Suprapubic skin (tissue), 4 donors: ENCODE measurements around the gene PRAME. TPM values are rescaled to one million over a fixed set of nuclear protein-coding genes. Genes with fewer than 3 reads are reported as not detected.

Source experiments
- DNase-seq, 2 donors: peaks; one replicate each; pipeline ENCODE4 v3.0.0-alpha.2; 2019; ENCODE audit warnings: low spot score in 2 of 2
- H3K27ac ChIP-seq: fragments of 200-600 bp; sonication (generic); one replicate; pipeline ENCODE4 v1.5.1; 2019
- H3K27me3 ChIP-seq: fragments of 200-600 bp; sonication (generic); one replicate; pipeline ENCODE4 v1.5.1; 2019
- H3K36me3 ChIP-seq: fragments of 200-600 bp; sonication (generic); one replicate; pipeline ENCODE4 v1.5.1; 2019
- H3K4me1 ChIP-seq: fragments of 200-600 bp; sonication (generic); one replicate; pipeline ENCODE4 v1.5.1; 2019
- H3K4me3 ChIP-seq: fragments of 200-600 bp; sonication (generic); one replicate; pipeline ENCODE4 v1.5.1; 2019; ENCODE audit warnings: mild to moderate bottlenecking
- H3K9me3 ChIP-seq: fragments of 200-600 bp; sonication (generic); one replicate; pipeline ENCODE4 v1.5.1; 2019
- CTCF ChIP-seq, 2 donors: fragments of 200-600 bp in 1 of 2; fragments of 450-650 bp in 1 of 2; sonication (generic) in 1 of 2; IDR thresholded peaks; one replicate each; pipeline ENCODE4 v1.5.1; 2016 to 2019; ENCODE audit warnings: antibody characterized with exemption in 2 of 2, mild to moderate bottlenecking in 1 of 2, moderate library complexity in 1 of 2
- EP300 ChIP-seq: sonication (generic); formaldehyde crosslinking; IDR thresholded peaks from one replicate; pipeline ENCODE4 v1.6.1; 2017; ENCODE audit warnings: antibody characterized with exemption
- POLR2A ChIP-seq, 2 donors: fragments of 450-650 bp; IDR thresholded peaks; one replicate each; pipeline ENCODE4 v1.6.1; 2017; ENCODE audit warnings: antibody characterized with exemption in 2 of 2, mild to moderate bottlenecking in 2 of 2, moderate library complexity in 2 of 2
- POLR2AphosphoS5 ChIP-seq, 3 donors: sonication (generic); formaldehyde crosslinking; IDR thresholded peaks; one replicate each; pipeline ENCODE4 v1.6.1; 2017; ENCODE audit warnings: antibody characterized with exemption in 3 of 3
- WGBS: methylation state at CpG from one replicate; pipeline ENCODE4 v1.1.5; 2018; 5-methylcytosine and 5-hydroxymethylcytosine counted together
- total RNA-seq, 4 donors: library from RNA; depleted of rRNA; stranded (reverse); fragments of >200 nt; gene quantifications; one replicate each; pipeline ENCODE4 v1.1.0, GENCODE V29; 2016

Gene PRAME
- total RNA-seq, 4 donors from 2014 or later = not detected

GRCh38 chr22:22591348-22592299 is 32.6 kb upstream of the PRAME start:
- no peak for DNase-seq
- Histone ChIP-seq H3K36me3 (no peaks in the 10 kb centered on the region), H3K4me1 (no peaks in the 10 kb centered on the region), H3K9me3 (no peaks in the 10 kb centered on the region), H3K27ac (no peak overlapping the region), H3K27me3 (peaks cover 36% of the 10 kb centered on the region), H3K4me3 (no peak overlapping the region)
- 64% methylated on average over 8 of the region's 8 CpGs for WGBS
- no peak for TF ChIP-seq POLR2AphosphoS5 (IDR thresholded peaks at IDR 0.05)
- TF ChIP-seq EP300 = no peak
- no peak for TF ChIP-seq CTCF (IDR thresholded peaks at IDR 0.05)
- no peak for TF ChIP-seq POLR2A (IDR thresholded peaks at IDR 0.05)

- TF ChIP-seq EP300 (no peak), POLR2A (IDR thresholded peaks at IDR 0.05) (no peak), CTCF (IDR thresholded peaks at IDR 0.05) (no peak), POLR2AphosphoS5 (IDR thresholded peaks at IDR 0.05) (no peak)
- 88% methylated on average over 8 of the region's 8 CpGs for WGBS
- H3K27ac ChIP-seq = no peak overlapping the region
- H3K4me1 ChIP-seq = no peaks in the 10 kb centered on the region
- peaks cover 43% of the 10 kb centered on the region for H3K27me3 ChIP-seq
- no peaks in the 10 kb centered on the region for H3K36me3 ChIP-seq
- no peaks in the 10 kb centered on the region for H3K9me3 ChIP-seq
- DNase-seq = no peak
- H3K4me3 ChIP-seq = no peak overlapping the region
Measured at GRCh38 chr22:22590136-22590891, 31.2 kb upstream of the PRAME start.

GRCh38 chr22:22588485-22589164 is 29.6 kb upstream of the PRAME start:
- Histone ChIP-seq H3K27me3 (peaks cover 54% of the 10 kb centered on the region), H3K9me3 (no peaks in the 10 kb centered on the region), H3K4me3 (no peak overlapping the region), H3K4me1 (no peaks in the 10 kb centered on the region), H3K27ac (no peak overlapping the region), H3K36me3 (no peaks in the 10 kb centered on the region)
- WGBS = 77% methylated on average over 12 of the region's 12 CpGs
- DNase-seq = no peak
- TF ChIP-seq CTCF (IDR thresholded peaks at IDR 0.05) (no peak), EP300 (no peak), POLR2A (IDR thresholded peaks at IDR 0.05) (no peak), POLR2AphosphoS5 (IDR thresholded peaks at IDR 0.05) (no peak)

- Histone ChIP-seq H3K4me3 (no peak overlapping the region), H3K36me3 (no peaks in the 10 kb centered on the region), H3K4me1 (no peaks in the 10 kb centered on the region), H3K27ac (no peak overlapping the region), H3K27me3 (peaks cover 55% of the 10 kb centered on the region), H3K9me3 (no peaks in the 10 kb centered on the region)
- WGBS = 86% methylated on average over 1 of the region's 3 CpGs
- TF ChIP-seq POLR2AphosphoS5 (IDR thresholded peaks at IDR 0.05) = no peak
- no peak for TF ChIP-seq CTCF (IDR thresholded peaks at IDR 0.05)
- no peak for TF ChIP-seq EP300
- no peak for TF ChIP-seq POLR2A (IDR thresholded peaks at IDR 0.05)
- DNase-seq = no peak
Measured at GRCh38 chr22:22587577-22588188, 28.6 kb upstream of the PRAME start.
